ENCODE data around the gene TRAPPC8.

- TF ChIP-seq CTCF (IDR thresholded peaks at IDR 0.05) (no peak), POLR2A (IDR thresholded peaks at IDR 0.05) (no peak)
These were observed 159.9 kb downstream of the TRAPPC8 start for GRCh38 chr18:31783059-31783458.

All from Peyer's patch (tissue), 4 donors.